Skeletal muscle cell (primary cell): ENCODE results near the gene EIF6.
"Not testable (repeated sequence)": the region's sequence is repeated elsewhere in the genome, so short reads cannot be mapped to it uniquely, and the experiment has no call there.

ENCODE experiments used
- DNase-seq: peaks from one replicate; pipeline ENCODE4 v3.0.0-alpha.2; 2010; ENCODE audit warnings: low read depth
- H3K4me3 ChIP-seq: 2 replicates; pipeline ENCODE4 v1.5.1; 2011; ENCODE audit warnings: low read depth, mild to moderate bottlenecking, control low read depth, low read length, moderate library complexity

The EIF6 gene

DNA sequence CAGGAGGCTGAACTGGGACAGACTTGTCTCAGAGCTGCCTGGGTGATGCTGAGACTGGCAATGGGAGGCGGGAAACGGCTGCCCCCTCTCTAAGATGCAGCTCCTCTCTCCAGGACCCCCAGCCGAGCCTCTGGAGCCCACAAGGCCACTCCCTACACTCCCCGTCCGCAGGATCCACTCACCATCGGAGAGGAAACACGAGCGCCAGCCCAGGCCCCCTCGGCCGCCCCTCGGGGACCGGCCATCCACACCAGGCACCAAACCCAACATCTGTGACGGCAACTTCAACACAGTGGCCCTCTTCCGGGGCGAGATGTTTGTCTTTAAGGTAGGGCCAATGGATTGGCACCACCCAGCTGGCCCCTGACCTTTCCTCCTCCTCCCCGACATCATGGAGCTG is 17.5 kb downstream of the EIF6 start:
- H3K4me3 ChIP-seq = no peak overlapping the region
- DNase-seq = no peak

DNA sequence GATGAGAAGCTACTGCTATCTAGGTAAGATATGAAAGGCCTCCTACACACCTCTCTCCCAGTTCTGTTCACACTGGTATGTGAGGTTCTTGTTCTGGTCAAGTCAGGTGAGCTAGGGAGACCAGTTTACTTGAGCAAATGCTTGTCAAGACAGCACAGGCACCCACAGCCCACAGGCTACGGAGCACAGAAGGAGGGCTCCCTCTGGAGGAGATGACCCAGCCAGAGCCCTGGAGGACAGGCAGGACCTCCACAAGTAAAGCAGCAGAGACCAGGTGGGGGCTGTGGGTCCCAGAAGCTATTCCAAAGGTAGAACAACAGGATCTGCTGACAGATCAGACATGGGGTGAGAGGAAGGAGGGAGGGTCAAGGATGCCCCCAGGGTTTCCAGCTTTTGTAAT is 19.8 kb downstream of the EIF6 start:
- DNase-seq = no peak
- H3K4me3 ChIP-seq = no peak overlapping the region

GRCh38 chr20:35263532-35264341 is 20.8 kb downstream of the EIF6 start:
- DNase-seq = no peak

DNA sequence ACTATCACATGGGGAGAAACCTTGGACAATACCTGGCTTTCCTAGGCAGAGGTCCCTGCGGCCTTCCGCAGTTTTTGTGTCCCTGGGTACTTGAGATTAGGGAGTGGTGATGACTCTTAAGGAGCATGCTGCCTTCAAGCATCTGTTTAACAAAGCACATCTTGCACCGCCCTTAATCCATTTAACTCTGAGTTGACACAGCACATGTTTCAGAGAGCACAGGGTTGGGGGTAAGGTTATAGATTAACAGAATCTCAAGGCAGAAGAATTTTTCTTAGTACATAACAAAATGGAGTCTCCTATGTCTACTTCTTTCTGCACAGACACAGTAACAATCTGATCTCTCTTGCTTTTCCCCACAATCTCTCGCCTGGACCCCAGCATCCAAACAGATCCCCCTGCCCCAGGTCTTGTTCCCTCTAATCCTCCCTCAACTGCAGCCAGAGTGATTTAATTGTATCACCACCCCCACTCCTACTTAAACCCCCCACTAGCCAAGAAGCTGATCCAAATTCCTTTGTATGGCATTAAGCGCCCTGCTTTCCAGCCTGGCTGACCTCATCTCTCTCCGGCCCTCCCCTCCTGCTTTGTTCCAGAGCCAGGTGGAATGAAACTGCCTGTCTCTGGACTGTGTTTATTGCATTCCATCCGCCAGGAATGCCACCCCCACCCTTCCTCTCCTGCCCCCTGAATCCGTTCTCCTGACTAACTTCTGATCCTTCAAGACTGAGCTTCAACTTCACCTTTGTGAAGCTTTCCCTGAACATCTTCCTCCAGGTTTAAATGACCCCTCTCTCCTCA is 21.6 kb downstream of the EIF6 start:
- not testable (repeated sequence) for H3K4me3 ChIP-seq, DNase-seq

More at GRCh38 chr20:35263532-35264341, 20.8 kb downstream of the EIF6 start:
- no peak overlapping the region for H3K4me3 ChIP-seq

- not testable (repeated sequence) for H3K4me3 ChIP-seq, DNase-seq
These were observed 22.3 kb downstream of the EIF6 start for GRCh38 chr20:35262321-35262720.

DNA sequence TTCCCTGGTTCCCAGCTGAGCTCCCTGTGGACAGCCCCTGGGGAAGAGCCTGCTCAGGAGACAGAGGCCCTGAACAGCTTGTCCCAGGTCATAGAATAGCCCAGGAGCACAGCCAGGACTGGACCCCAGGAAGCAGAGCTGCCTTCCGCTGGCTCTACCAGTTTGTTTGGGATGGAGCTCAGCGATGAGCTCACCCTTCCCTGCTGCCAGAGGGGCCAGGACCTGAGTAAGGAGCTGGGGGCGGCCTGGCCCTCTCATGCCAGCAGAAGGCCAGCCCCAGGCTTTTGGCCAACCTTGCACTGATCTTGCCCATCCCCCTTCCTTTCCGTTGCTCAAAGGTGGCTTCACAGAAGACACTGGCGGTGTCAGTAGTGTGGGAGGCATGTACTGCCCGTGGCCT is 24.1 kb downstream of the EIF6 start:
- no peak for DNase-seq
- H3K4me3 ChIP-seq = no peak overlapping the region

- no peak for DNase-seq
- no peak overlapping the region for H3K4me3 ChIP-seq
These were observed 27.2 kb downstream of the EIF6 start for GRCh38 chr20:35257175-35257909.

DNA sequence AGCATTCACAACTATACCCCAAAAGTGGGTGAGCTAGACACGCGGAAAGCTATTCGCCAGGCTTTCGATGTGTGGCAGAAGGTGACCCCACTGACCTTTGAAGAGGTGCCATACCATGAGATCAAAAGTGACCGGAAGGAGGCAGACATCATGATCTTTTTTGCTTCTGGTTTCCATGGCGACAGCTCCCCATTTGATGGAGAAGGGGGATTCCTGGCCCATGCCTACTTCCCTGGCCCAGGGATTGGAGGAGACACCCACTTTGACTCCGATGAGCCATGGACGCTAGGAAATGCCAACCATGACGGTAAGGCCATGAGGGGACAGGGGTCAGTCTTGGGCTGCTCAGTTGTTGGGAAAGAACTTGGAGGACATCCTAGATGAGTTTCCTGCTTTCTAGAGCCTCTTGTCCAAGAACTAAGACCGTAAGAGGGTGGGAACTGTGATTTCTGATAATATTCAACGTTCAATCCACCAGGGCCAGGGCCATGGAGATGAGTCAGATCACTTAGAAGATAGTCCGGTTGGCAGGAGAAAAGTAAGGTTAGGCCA is 30.0 kb downstream of the EIF6 start:
- no peak for DNase-seq
- H3K4me3 ChIP-seq = no peak overlapping the region

GRCh38 chr20:35253010-35253409 is 31.6 kb downstream of the EIF6 start:
- no peak for DNase-seq
- no peak overlapping the region for H3K4me3 ChIP-seq

DNA sequence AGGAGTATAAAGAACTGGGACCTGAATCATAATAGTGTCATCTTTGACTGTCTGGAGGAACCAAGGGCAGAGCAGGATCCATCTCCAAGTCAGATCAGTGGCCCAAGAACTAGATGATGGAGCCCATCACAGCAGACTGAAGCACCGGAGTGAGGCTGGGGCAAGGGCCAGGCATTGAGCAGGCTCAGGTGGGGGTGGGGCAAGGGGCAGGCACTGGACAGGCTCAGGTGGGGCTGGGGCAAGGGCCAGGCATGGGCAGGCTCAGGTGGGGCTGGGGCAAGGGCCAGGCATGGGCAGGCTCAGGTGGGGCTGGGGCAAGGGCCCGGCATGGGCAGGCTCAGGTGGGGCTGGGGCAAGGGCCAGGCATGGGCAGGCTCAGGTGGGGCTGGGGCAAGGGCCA is 32.0 kb downstream of the EIF6 start:
- not testable (repeated sequence) for H3K4me3 ChIP-seq

DNA sequence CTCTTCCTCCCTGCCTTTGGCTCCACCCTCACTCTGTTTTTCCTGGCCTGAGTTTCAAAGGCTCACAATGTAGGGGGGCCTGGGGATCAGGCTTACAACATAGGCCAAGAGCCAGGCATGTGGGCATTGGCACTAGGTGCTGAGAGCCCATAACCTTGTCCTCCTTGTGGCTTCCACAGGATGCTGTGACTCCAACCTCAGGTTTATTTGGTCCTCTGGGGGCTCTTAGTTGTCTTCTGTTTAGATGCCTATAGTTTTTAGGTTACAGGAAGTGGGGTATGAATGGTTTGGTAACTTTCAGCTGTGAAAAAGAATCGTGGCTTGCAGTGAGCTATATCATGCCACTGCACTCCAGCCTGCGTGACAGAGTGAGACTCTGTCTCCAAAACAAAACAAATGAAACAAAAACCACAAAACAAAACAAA is 32.5 kb downstream of the EIF6 start:
- DNase-seq = no peak
- no peak overlapping the region for H3K4me3 ChIP-seq

More for the DNA sequence above, 32.0 kb downstream of the EIF6 start:
- not testable (repeated sequence) for DNase-seq

GRCh38 chr20:35251613-35251940 is 33.0 kb downstream of the EIF6 start:
- no peak overlapping the region for H3K4me3 ChIP-seq
- no peak for DNase-seq

DNA sequence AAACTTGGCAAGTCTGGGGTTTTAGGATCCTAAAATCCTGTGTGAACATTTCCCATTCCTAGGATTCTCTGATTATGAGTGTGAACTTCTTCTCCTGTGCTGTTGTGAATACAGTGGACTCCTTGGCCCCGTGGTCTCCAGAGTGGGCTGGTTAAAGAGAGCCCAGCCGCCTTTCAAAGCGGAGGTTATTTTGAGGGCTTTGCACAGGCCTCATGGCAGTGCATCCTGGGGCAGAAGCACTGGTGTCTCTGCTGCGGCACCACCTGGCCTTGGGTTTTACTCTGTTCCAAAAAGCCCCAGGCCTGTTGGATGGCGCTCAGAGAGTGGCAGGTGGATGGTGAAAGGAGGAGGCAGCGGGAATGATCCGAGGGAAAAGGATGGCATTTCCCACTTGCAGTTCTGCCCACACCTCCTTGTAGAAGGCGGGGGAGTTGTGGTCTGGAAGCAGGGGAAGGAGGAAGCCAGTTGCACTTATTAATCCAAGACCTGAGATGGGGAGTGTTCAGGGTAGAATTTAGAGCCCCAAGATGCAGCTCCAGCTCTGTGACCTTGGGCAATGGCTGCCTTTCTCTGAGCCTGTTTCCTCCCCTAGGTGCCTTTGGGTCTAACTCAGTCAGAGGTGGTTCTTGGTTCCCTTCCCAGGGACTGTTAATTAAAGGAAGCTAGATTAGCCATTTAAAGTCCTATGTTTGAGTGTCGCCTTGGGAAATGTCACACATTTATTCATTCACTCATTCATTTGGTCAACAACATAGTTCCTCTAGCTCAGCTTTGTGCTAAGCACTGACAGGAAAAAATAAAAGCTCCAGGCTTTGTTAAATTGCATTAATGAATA is 35.7 kb downstream of the EIF6 start:
- DNase-seq = no peak
- no peak overlapping the region for H3K4me3 ChIP-seq

DNA sequence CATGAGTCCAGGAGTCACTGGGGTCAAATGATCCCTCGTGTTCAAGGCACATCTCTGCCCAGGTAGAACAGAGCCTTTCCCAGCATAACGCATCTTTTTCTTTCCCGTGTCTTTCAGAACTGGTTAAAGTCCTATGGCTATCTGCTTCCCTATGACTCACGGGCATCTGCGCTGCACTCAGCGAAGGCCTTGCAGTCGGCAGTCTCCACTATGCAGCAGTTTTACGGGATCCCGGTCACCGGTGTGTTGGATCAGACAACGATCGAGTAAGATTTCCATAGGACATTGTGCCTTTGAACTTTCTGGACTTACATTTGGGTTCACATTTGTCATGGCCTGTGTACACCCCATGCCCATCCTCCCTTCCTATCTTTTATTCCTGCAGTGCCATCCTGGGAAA is 37.8 kb downstream of the EIF6 start:
- no peak overlapping the region for H3K4me3 ChIP-seq
- no peak for DNase-seq

DNA sequence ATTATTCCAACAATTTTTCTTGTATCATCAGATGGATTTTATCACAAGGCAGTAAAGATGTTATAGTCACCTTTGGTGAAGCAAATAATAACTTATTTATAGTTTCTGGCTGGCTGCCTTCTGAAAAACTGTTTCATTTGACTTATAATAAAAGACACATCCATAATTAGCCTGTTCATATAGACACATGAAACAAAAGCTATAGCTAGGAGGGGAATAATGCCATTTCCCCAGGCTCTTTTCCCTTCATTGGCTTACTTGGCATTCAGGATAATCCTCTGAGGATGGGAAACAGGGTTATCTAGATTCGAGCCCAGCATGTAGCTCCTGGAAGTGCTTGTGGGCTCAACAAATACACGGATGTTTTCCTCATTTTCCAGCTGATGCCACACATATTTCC is 40.6 kb downstream of the EIF6 start:
- H3K4me3 ChIP-seq = no peak overlapping the region
- no peak for DNase-seq

- no peak for DNase-seq
- no peak overlapping the region for H3K4me3 ChIP-seq
These were observed 41.3 kb downstream of the EIF6 start for GRCh38 chr20:35243317-35243716.

- no peak for DNase-seq
These were observed 43.7 kb downstream of the EIF6 start for GRCh38 chr20:35240811-35241293.

GRCh38 chr20:35240083-35240810 is 44.3 kb downstream of the EIF6 start:
- DNase-seq = no peak
- no peak overlapping the region for H3K4me3 ChIP-seq

More at GRCh38 chr20:35240811-35241293, 43.7 kb downstream of the EIF6 start:
- H3K4me3 ChIP-seq = no peak overlapping the region
